OCI-LY7 (cell line): Measurements from ENCODE around the gene ENOX1. TPM values are rescaled to one million over a fixed set of nuclear protein-coding genes. Genes with fewer than 3 reads are reported as not detected.

Experiments
- BruUV-seq: library from RNA; stranded (reverse); fragments of 400-500 nt; replicated peaks from 2 replicates; lab custom pipeline; 2021; lab: Mats Ljungman, UMichigan
- CTCF ChIA-PET: fragments of 300-600 bp; sonication (Branson Sonifier 250); formaldehyde crosslinking; loops from one replicate; lab custom pipeline; 2022; ENCODE audit warnings: antibody characterized with exemption; ENCODE audit not compliant: unreplicated experiment; lab: Charles Lee
- POLR2A ChIA-PET: fragments of 300-600 bp; sonication (Branson Sonifier 250); formaldehyde crosslinking; loops from one replicate; lab custom pipeline; 2022; ENCODE audit warnings: antibody characterized with exemption; lab: Charles Lee
- DNase-seq: peaks from one replicate; pipeline ENCODE4 v3.0.0-alpha.2; 2015; ENCODE audit warnings: low spot score
- H2AFZ ChIP-seq: fragments of 200-600 bp; sonication (generic), shearing (Covaris generic); 2 replicates; pipeline ENCODE4 v1.6.1; 2014; ENCODE audit warnings: mild to moderate bottlenecking, antibody characterized with exemption, low read length, moderate library complexity
- H3K27ac ChIP-seq: fragments of 200-600 bp; sonication (generic); 2 replicates; pipeline ENCODE4 v1.5.1; 2014; ENCODE audit warnings: mixed run types, low read depth, mild to moderate bottlenecking, moderate library complexity, low read length, inconsistent platforms; ENCODE audit not compliant: poor library complexity, severe bottlenecking
- H3K36me3 ChIP-seq: fragments of 200-600 bp; sonication (generic); 2 replicates; pipeline ENCODE4 v1.6.1; 2014; ENCODE audit warnings: mild to moderate bottlenecking, antibody characterized with exemption, low read length, moderate library complexity, mixed read lengths; ENCODE audit not compliant: insufficient read depth
- H3K4me1 ChIP-seq: fragments of 200-600 bp; sonication (generic); 2 replicates; pipeline ENCODE4 v1.5.1; 2014; ENCODE audit warnings: mild to moderate bottlenecking, low read length; ENCODE audit not compliant: insufficient read depth, poor library complexity, severe bottlenecking
- H3K4me2 ChIP-seq: fragments of 200-600 bp; sonication (generic); 2 replicates; pipeline ENCODE4 v1.6.1; 2014; ENCODE audit warnings: mild to moderate bottlenecking, low read length
- H3K4me3 ChIP-seq: fragments of 200-600 bp; sonication (generic); 2 replicates; pipeline ENCODE4 v1.5.1; 2014; ENCODE audit warnings: mild to moderate bottlenecking, low read depth, low read length; ENCODE audit not compliant: poor library complexity, severe bottlenecking
- H3K79me2 ChIP-seq: fragments of 200-600 bp; sonication (generic); 2 replicates; pipeline ENCODE4 v1.6.1; 2016; ENCODE audit warnings: low read depth, mild to moderate bottlenecking, low read length, moderate library complexity, mixed read lengths; ENCODE audit not compliant: insufficient read depth
- H3K9me2 ChIP-seq: fragments of 200-600 bp; sonication (generic); 2 replicates; pipeline ENCODE4 v1.6.1; 2016; ENCODE audit warnings: mild to moderate bottlenecking, low read length, mixed read lengths; ENCODE audit not compliant: insufficient read depth
- H3K9me3 ChIP-seq: fragments of 200-600 bp; sonication (generic); 2 replicates; pipeline ENCODE4 v1.6.1; 2014; ENCODE audit warnings: mild to moderate bottlenecking, mixed run types, low read length, mixed read lengths
- H4K20me1 ChIP-seq: fragments of 200-600 bp; sonication (generic); 2 replicates; pipeline ENCODE4 v1.6.1; 2014; ENCODE audit warnings: mild to moderate bottlenecking, antibody characterized with exemption, low read length, moderate library complexity, mixed read lengths; ENCODE audit not compliant: insufficient read depth
- EZH2phosphoT487 ChIP-seq: fragments of 200-600 bp; sonication (generic); IDR thresholded peaks from 2 replicates; pipeline ENCODE4 v1.6.1; 2018; ENCODE audit warnings: low read depth, borderline replicate concordance, mild to moderate bottlenecking, mixed run types, antibody characterized with exemption, low read length, moderate library complexity, mixed read lengths
- intact Hi-C: fragments of 100-400 bp; cut with micrococcal nuclease; formaldehyde crosslinking; loops from one replicate; pipeline ENCODE4 v1.10.0; 2022; ENCODE audit not compliant: unreplicated experiment
- total RNA-seq, 2 experiments: library from RNA; depleted of rRNA in 1 of 2; stranded (reverse); fragments of >200 nt in 1 of 2; shearing (Covaris generic) in 1 of 2; gene quantifications; 2 replicates each; pipeline ENCODE4 v1.2.3, GENCODE V29; 2014 to 2022
- TF ChIP-seq, protein P1 (sequence below): fragments of 200-600 bp; sonication (generic); conservative IDR thresholded peaks from 2 replicates; pipeline ENCODE4 v1.5.1; 2014; ENCODE audit warnings: mild to moderate bottlenecking, antibody characterized with exemption, low read length, moderate library complexity, mixed read lengths

ENOX1 gene
- total RNA-seq, 2 experiments from 2014 or later = 0.03 TPM; not detected in 1

DNA sequence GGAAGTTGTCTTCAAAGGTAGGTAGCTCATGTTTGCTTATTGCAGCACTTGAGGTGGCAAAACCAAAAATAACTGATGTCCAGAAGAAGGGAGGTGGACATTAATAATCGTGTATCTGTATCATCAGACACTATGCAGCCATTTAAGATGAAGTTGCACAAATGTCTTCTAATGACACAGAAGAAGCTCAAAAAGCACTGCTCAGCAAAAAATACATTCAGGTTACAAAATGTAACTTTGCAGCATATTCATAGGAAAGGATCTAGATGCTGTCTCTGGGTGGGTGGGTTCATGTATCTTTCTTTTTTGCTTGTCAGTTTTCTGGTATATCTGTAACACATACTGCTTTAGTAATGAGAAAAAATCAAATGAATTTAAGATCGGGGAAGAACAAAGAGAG, 515.6 kb downstream of the ENOX1 start:
- no peak for TF ChIP-seq EZH2phosphoT487
- TF ChIP-seq, protein P1, sequence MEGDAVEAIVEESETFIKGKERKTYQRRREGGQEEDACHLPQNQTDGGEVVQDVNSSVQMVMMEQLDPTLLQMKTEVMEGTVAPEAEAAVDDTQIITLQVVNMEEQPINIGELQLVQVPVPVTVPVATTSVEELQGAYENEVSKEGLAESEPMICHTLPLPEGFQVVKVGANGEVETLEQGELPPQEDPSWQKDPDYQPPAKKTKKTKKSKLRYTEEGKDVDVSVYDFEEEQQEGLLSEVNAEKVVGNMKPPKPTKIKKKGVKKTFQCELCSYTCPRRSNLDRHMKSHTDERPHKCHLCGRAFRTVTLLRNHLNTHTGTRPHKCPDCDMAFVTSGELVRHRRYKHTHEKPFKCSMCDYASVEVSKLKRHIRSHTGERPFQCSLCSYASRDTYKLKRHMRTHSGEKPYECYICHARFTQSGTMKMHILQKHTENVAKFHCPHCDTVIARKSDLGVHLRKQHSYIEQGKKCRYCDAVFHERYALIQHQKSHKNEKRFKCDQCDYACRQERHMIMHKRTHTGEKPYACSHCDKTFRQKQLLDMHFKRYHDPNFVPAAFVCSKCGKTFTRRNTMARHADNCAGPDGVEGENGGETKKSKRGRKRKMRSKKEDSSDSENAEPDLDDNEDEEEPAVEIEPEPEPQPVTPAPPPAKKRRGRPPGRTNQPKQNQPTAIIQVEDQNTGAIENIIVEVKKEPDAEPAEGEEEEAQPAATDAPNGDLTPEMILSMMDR = no peak
- DNase-seq = no peak
- BruUV-seq = no TSS peak
- H4K20me1 ChIP-seq = no peaks in the 10 kb centered on the region
- no peak overlapping the region for H3K27ac ChIP-seq
- no peaks in the 10 kb centered on the region for H3K9me3 ChIP-seq
- H3K4me3 ChIP-seq = no peak overlapping the region
- POLR2A ChIA-PET = interaction anchor here (1.7 kb wide), 1 partner anchor 10 kb away, joined by 4 read pairs; no protein-coding TSS in a partner anchor
- no peaks in the 10 kb centered on the region for H3K9me2 ChIP-seq
- H3K79me2 ChIP-seq = no peaks in the 10 kb centered on the region
- H3K4me1 ChIP-seq = no peaks in the 10 kb centered on the region
- H2AFZ ChIP-seq = no peak overlapping the region
- H3K36me3 ChIP-seq = no peaks in the 10 kb centered on the region
- CTCF ChIA-PET = no interaction called here
- H3K4me2 ChIP-seq = no peak overlapping the region
- intact Hi-C loops = no loop called here

DNA sequence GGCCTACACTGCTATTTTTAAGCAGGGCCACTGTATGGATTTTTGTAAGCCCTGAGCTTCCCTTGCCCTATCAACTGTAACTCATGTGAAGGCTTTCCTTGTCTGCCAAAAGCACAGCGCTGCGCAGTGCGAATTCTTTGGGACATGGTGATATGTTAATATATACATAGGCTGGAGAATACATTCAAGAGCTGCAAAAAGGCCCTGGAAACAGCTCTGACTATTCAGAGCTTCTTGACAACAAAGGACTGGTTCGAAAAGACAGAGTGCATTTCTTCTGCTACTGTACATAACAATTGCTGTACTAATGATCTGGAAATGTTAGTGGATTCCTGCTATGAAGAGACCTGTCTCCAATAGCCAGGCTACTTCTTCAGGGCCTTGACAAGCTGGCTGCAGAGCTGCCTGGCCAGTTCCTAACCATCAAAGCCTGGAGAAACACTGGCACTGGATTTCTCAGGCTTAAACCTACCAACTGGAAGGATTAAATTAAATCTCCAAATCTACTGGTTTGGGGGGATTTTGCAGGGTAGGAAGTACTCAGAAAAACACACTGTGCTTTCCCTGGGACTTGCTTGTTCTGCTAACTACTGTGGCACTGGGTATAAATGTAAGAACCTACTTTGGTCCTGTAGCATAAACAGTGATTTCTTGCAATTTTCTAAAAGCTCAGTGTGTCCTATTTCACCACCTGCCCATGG, 516.5 kb downstream of the ENOX1 start:
- DNase-seq = no peak
- intact Hi-C loops = no loop called here
- BruUV-seq = no TSS peak
- no peaks in the 10 kb centered on the region for H4K20me1 ChIP-seq
- no peak overlapping the region for H3K4me2 ChIP-seq
- TF ChIP-seq, protein P1 = no peak
- no peak for TF ChIP-seq EZH2phosphoT487
- H2AFZ ChIP-seq = no peak overlapping the region
- H3K4me1 ChIP-seq = no peaks in the 10 kb centered on the region
- H3K4me3 ChIP-seq = no peak overlapping the region
- no peaks in the 10 kb centered on the region for H3K9me2 ChIP-seq
- CTCF ChIA-PET = no interaction called here
- no peaks in the 10 kb centered on the region for H3K9me3 ChIP-seq
- H3K27ac ChIP-seq = no peak overlapping the region
- H3K36me3 ChIP-seq = no peaks in the 10 kb centered on the region
- no peaks in the 10 kb centered on the region for H3K79me2 ChIP-seq
- POLR2A ChIA-PET = interaction anchor here (1.7 kb wide), 1 partner anchor 10 kb away, joined by 4 read pairs; no protein-coding TSS in a partner anchor

DNA sequence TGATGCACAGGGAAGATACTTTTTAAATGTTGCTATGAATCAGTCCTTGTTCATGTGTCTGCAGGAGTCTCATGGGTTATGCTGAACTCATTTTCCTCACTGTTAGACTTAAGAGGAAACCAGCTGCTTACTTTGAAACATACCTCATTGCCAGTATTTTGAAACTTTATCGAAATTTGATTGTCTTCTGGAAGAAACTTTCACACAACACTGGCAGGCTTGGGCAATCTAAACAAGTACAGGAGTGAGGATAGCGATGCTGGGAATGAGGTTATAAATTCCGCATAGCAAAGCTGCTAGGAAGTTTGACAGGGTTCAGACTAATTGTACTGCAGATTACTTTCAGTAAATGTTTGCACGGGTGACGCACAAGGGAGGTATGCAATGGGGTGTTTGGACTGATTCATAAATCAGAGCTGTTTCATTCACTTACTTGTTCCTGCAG, 517.7 kb downstream of the ENOX1 start:
- Histone ChIP-seq H4K20me1 (no peaks in the 10 kb centered on the region), H3K4me2 (no peak overlapping the region), H2AFZ (no peak overlapping the region), H3K79me2 (no peaks in the 10 kb centered on the region), H3K27ac (no peak overlapping the region), H3K9me3 (no peaks in the 10 kb centered on the region), H3K9me2 (no peaks in the 10 kb centered on the region), H3K4me1 (no peaks in the 10 kb centered on the region), H3K36me3 (no peaks in the 10 kb centered on the region), H3K4me3 (no peak overlapping the region)
- CTCF ChIA-PET = no interaction called here
- no peak for TF ChIP-seq EZH2phosphoT487
- TF ChIP-seq, protein P1 = no peak
- intact Hi-C loops = no loop called here
- BruUV-seq = no TSS peak
- POLR2A ChIA-PET = no interaction called here
- no peak for DNase-seq
